ENCODE data around the gene UFD1.

- TF ChIP-seq POLR2AphosphoS5 (IDR thresholded peaks at IDR 0.05; ENCODE audit: borderline replicate concordance, low read depth, low read length): no peak
- no peak for TF ChIP-seq EZH2 (IDR thresholded peaks at IDR 0.05)
Measured at GRCh38 chr22:19518635-19519034, 39.6 kb upstream of the UFD1 start.
